OCI-LY3 (cell line): ENCODE data around the gene ERP27.

ENCODE experiments used
- H2AFZ ChIP-seq: fragments of 200-600, 300-600 bp; shearing (Covaris generic); 2 replicates; pipeline ENCODE4 v1.6.0; 2014; ENCODE audit warnings: antibody characterized with exemption, low read depth, low read length
- H3K27ac ChIP-seq: fragments of 200-600, 300-600 bp; sonication (generic); 2 replicates; pipeline ENCODE4 v1.5.1; 2014; ENCODE audit warnings: mild to moderate bottlenecking, low read length, moderate library complexity, mixed read lengths
- H3K27me3 ChIP-seq: fragments of 200-600, 300-600 bp; sonication (generic); 2 replicates; pipeline ENCODE4 v1.6.1; 2014; ENCODE audit warnings: low read depth, low read length, mixed read lengths
- H3K36me3 ChIP-seq: fragments of 200-600, 300-600 bp; sonication (generic); replicated peaks from 2 replicates; pipeline ENCODE3; 2014; ENCODE audit warnings: low read depth, low read length, mixed read lengths
- H3K4me1 ChIP-seq: fragments of 300-600, 200-600 bp; sonication (generic); 2 replicates; pipeline ENCODE4 v1.6.1; 2014; ENCODE audit warnings: low read length, mixed read lengths
- H3K4me2 ChIP-seq: fragments of 200-600, 300-600 bp; sonication (generic); 2 replicates; pipeline ENCODE4 v1.6.1; 2014; ENCODE audit warnings: low read length, mixed read lengths
- H3K4me3 ChIP-seq: fragments of 300-600, 200-600 bp; sonication (generic); 2 replicates; pipeline ENCODE4 v1.5.1; 2014; ENCODE audit warnings: antibody characterized with exemption, mild to moderate bottlenecking, low read length, moderate library complexity
- H3K79me2 ChIP-seq: fragments of 300-600, 200-600 bp; shearing (Covaris generic); 2 replicates; pipeline ENCODE4 v1.6.1; 2014; ENCODE audit warnings: mild to moderate bottlenecking, low read length, mixed read lengths
- H3K9ac ChIP-seq: fragments of 300-600, 200-600 bp; shearing (Covaris generic); 2 replicates; pipeline ENCODE4 v1.6.0; 2014; ENCODE audit warnings: mild to moderate bottlenecking, low read length, moderate library complexity
- H3K9me3 ChIP-seq: fragments of 200-600, 300-600 bp; shearing (Covaris generic); 2 replicates; pipeline ENCODE4 v1.6.1; 2014; ENCODE audit warnings: low read length, mixed read lengths; ENCODE audit not compliant: insufficient read depth
- H4K20me1 ChIP-seq: fragments of 200-600, 300-600 bp; sonication (generic); 2 replicates; pipeline ENCODE4 v1.6.1; 2016; ENCODE audit warnings: low read length, mixed read lengths; ENCODE audit not compliant: insufficient read depth
- EZH2phosphoT487 ChIP-seq: fragments of 200-600 bp; shearing (Covaris generic); IDR thresholded peaks from 2 replicates; pipeline ENCODE4 v1.6.1; 2018; ENCODE audit warnings: antibody characterized with exemption, mixed run types, low read depth
- TF ChIP-seq, protein P1 (sequence below): fragments of 200-600, 300-600 bp; sonication (generic); IDR thresholded peaks from 2 replicates; pipeline ENCODE4 v1.5.1; 2014; ENCODE audit warnings: antibody characterized with exemption, low read length, low read depth

ERP27 gene

DNA sequence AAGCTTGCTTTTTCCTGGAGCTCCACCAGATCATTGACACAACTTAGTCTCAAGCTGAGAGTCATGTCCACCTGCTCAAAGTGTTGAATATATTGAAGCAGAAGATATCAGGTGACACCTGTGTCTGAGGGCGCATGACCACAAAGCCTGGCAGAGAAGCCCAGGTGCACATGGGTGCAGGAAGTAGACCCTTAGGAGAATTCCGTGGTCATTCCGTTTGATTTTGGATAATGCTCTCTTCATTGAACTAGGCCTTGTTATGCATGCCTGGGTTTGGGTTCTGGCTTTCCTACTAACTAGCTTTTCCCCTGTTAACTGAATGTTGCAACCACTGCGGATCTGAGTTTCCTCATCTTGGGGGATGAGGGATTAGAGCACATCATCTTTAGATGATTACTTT, 15.9 kb upstream of the ERP27 start:
- Histone ChIP-seq H3K9me3 (no peaks in the 10 kb centered on the region), H3K36me3 (peaks cover 45% of the 10 kb centered on the region), H3K27me3 (no peaks in the 10 kb centered on the region), H3K79me2 (peaks cover 90% of the 10 kb centered on the region), H3K4me3 (peak overlapping the region; percentile 27), H3K4me2 (peak overlapping the region; percentile 96), H3K4me1 (peaks cover 95% of the 10 kb centered on the region), H2AFZ (no peak overlapping the region), H3K9ac (peak overlapping the region; percentile 62), H3K27ac (peak overlapping the region; percentile 97), H4K20me1 (peaks cover 14% of the 10 kb centered on the region; the same call in 1 of the 2 replicates)
- TF ChIP-seq, protein P1, sequence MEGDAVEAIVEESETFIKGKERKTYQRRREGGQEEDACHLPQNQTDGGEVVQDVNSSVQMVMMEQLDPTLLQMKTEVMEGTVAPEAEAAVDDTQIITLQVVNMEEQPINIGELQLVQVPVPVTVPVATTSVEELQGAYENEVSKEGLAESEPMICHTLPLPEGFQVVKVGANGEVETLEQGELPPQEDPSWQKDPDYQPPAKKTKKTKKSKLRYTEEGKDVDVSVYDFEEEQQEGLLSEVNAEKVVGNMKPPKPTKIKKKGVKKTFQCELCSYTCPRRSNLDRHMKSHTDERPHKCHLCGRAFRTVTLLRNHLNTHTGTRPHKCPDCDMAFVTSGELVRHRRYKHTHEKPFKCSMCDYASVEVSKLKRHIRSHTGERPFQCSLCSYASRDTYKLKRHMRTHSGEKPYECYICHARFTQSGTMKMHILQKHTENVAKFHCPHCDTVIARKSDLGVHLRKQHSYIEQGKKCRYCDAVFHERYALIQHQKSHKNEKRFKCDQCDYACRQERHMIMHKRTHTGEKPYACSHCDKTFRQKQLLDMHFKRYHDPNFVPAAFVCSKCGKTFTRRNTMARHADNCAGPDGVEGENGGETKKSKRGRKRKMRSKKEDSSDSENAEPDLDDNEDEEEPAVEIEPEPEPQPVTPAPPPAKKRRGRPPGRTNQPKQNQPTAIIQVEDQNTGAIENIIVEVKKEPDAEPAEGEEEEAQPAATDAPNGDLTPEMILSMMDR: no peak
- no peak for TF ChIP-seq EZH2phosphoT487

DNA sequence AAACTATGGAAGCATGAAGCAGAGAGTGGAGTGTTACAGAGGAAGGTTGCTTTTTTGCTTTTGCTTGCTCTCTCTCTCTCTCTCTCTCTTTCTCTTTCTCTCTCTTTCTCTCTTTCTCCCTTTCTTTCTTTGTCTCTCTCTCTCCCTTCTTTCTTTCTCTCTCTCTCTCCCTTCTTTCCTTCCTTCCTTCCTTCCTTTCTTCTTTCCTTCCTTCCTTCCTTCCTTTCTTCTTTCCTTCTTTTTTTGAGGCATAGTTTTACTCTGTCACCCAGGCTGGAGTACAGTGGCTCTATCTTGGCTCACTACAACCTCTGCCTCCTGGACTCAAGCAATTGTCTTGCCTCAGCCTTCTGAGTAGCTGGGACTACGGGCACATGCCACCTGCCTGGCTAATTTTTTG, 15.4 kb upstream of the ERP27 start:
- Histone ChIP-seq H3K9ac (peak overlapping the region; percentile 21), H3K27me3 (no peaks in the 10 kb centered on the region), H2AFZ (no peak overlapping the region), H3K4me1 (peaks cover 95% of the 10 kb centered on the region), H4K20me1 (peaks cover 14% of the 10 kb centered on the region; the same call in 1 of the 2 replicates), H3K4me2 (peak overlapping the region; percentile 96), H3K79me2 (peaks cover 85% of the 10 kb centered on the region), H3K27ac (peak overlapping the region; percentile 97), H3K4me3 (peak overlapping the region; percentile 27), H3K36me3 (peaks cover 45% of the 10 kb centered on the region), H3K9me3 (no peaks in the 10 kb centered on the region)
- TF ChIP-seq, protein P1: no peak
- TF ChIP-seq EZH2phosphoT487: no peak

DNA sequence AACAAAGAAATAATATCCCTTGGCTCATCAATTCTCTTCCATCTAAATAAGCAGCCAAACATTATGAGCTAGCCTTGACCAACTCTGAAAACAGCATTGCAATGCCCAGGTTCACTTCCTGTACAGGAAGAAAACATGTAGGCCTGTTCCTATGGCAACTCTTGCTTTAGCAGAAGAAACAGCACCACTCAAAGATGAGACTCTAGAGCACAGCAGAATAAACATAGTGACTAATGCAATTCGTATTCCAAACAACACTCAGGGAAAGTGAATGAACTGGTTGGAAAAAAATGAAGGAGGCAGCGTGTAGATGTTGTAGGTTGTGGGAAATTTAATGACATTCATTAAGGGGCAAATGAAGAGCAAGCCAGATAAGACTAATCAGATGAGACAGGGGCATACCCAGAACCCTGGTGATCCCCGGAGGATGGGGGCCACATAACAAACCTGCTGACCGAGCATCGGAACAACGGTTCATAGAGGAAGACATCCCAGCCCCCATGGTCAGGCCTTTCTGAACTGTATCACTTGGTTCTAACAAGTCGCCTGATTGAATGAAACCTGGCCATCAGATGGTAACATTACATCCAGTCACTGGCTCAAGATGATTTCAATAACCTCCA, 14.1 kb upstream of the ERP27 start:
- Histone ChIP-seq H3K4me2 (peak overlapping the region; percentile 96), H3K4me1 (peaks cover 95% of the 10 kb centered on the region), H2AFZ (no peak overlapping the region), H3K27me3 (no peaks in the 10 kb centered on the region), H3K27ac (peak overlapping the region; percentile 97), H4K20me1 (peaks cover 14% of the 10 kb centered on the region; the same call in 1 of the 2 replicates), H3K4me3 (peak overlapping the region; percentile 14), H3K9ac (peak overlapping the region; percentile 10; the same call in 1 of the 2 replicates), H3K9me3 (no peaks in the 10 kb centered on the region), H3K79me2 (peaks cover 76% of the 10 kb centered on the region), H3K36me3 (peaks cover 55% of the 10 kb centered on the region)
- no peak for TF ChIP-seq EZH2phosphoT487
- TF ChIP-seq, protein P1: no peak

DNA sequence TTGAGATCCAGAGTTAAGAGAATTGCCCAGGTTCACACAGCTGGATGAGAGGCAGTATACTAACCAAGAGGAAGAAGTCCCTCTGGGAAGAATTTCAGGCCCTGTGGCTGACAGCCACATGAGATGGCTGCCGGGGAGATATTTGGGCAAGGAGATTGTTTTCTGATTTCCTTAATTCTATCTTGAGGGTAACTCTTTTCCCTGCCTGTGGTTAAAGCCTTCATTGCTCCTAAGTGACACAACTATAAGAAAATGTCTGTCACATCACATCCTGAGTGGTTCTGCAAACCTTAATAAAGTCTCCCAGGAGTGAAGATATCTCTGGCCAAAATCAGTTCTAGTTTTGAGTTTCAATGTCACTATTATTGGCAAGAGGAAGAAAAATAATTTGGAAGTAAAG, 13.5 kb upstream of the ERP27 start:
- H3K27me3 ChIP-seq: no peaks in the 10 kb centered on the region
- H3K36me3 ChIP-seq: peaks cover 60% of the 10 kb centered on the region
- H3K4me2 ChIP-seq: peak overlapping the region; percentile 96
- H3K9ac ChIP-seq: no peak overlapping the region
- TF ChIP-seq, protein P1: no peak
- no peak for TF ChIP-seq EZH2phosphoT487
- H3K4me1 ChIP-seq: peaks cover 91% of the 10 kb centered on the region
- peak overlapping the region; percentile 97 for H3K27ac ChIP-seq
- no peak overlapping the region for H3K4me3 ChIP-seq
- peaks cover 73% of the 10 kb centered on the region for H3K79me2 ChIP-seq
- no peaks in the 10 kb centered on the region for H3K9me3 ChIP-seq
- peaks cover 14% of the 10 kb centered on the region; the same call in 1 of the 2 replicates for H4K20me1 ChIP-seq
- no peak overlapping the region for H2AFZ ChIP-seq
